Middle frontal gyrus (tissue), 1 donor: ENCODE measurements around the gene HK1.

Source experiments
- DNase-seq: peaks from one replicate; pipeline ENCODE4 v3.0.0-alpha.2; 2015; ENCODE audit warnings: low spot score; ENCODE audit errors: extremely low spot score

Gene HK1

GRCh38 chr10:69345890-69346474 is 67.7 kb downstream of the HK1 start:
- no peak for DNase-seq

GRCh38 chr10:69346776-69347175 is 68.5 kb downstream of the HK1 start:
- DNase-seq: no peak

- DNase-seq: no peak
These were observed 70.7 kb downstream of the HK1 start for GRCh38 chr10:69348816-69349541.

GRCh38 chr10:69349542-69349888 is 71.2 kb downstream of the HK1 start:
- DNase-seq: no peak

GRCh38 chr10:69351589-69351988 is 73.3 kb downstream of the HK1 start:
- no peak for DNase-seq

- no peak for DNase-seq
These were observed 74.4 kb downstream of the HK1 start for GRCh38 chr10:69352569-69353264.

GRCh38 chr10:69353977-69354635 is 75.8 kb downstream of the HK1 start:
- no peak for DNase-seq

- DNase-seq: no peak
These were observed 77.9 kb downstream of the HK1 start for GRCh38 chr10:69356187-69356586.

GRCh38 chr10:69358148-69358795 is 80.0 kb downstream of the HK1 start:
- no peak for DNase-seq

GRCh38 chr10:69359148-69359547 is 80.9 kb downstream of the HK1 start:
- DNase-seq: no peak

GRCh38 chr10:69359594-69359993 is 81.3 kb downstream of the HK1 start:
- no peak for DNase-seq

- no peak for DNase-seq
These were observed 82.4 kb downstream of the HK1 start for GRCh38 chr10:69360485-69361302.

- DNase-seq: no peak
These were observed 83.0 kb downstream of the HK1 start for GRCh38 chr10:69361303-69361614.

GRCh38 chr10:69362471-69362954 is 84.2 kb downstream of the HK1 start:
- DNase-seq: no peak

- DNase-seq: no peak
These were observed 85.4 kb downstream of the HK1 start for GRCh38 chr10:69363666-69364065.

GRCh38 chr10:69364232-69364940 is 86.1 kb downstream of the HK1 start:
- DNase-seq: no peak

GRCh38 chr10:69366738-69367137 is 88.4 kb downstream of the HK1 start:
- DNase-seq: no peak

- DNase-seq: no peak
These were observed 89.2 kb downstream of the HK1 start for GRCh38 chr10:69367469-69367868.

GRCh38 chr10:69372126-69372980 is 94.1 kb downstream of the HK1 start:
- DNase-seq: no peak
